HepG2 (cell line): Measurements from ENCODE around the gene KLF15. TPM values are rescaled to one million over a fixed set of nuclear protein-coding genes. Genes with fewer than 3 reads are reported as not detected.

Experiments used
- ATAC-seq: fragments of 200-7000 bp; cut with Tn5 transposase; 3 replicates; pipeline ENCODE4 v1.9.1; 2020; ENCODE audit warnings: mild to moderate bottlenecking, moderate library complexity
- BruUV-seq: library from RNA; stranded (reverse); fragments of 400-500 nt; replicated peaks from 2 replicates; lab custom pipeline; 2021; lab: Mats Ljungman, UMichigan
- CTCF ChIA-PET: fragments of 300-600 bp; formaldehyde crosslinking; extraction: SDS; loops from one replicate; lab custom pipeline; 2021; ENCODE audit warnings: low total read pairs, inconsistent platforms, low intra/inter-chr PET ratio; lab: Yijun Ruan, JAX
- POLR2A ChIA-PET: fragments of 350-600 bp; sonication (Branson Sonifier 250); formaldehyde crosslinking; loops from one replicate; lab custom pipeline; 2020; ENCODE audit warnings: antibody characterized with exemption, inconsistent platforms; lab: Yijun Ruan, JAX
- DNase-seq: peaks from one replicate; pipeline ENCODE4 v3.0.0-alpha.2; 2015; ENCODE audit warnings: low spot score
- FAIRE-seq: peaks from 3 replicates; lab custom pipeline; 2011; peaks lifted over from hg19 to GRCh38; lab: Jason Lieb, UNC
- H2AFZ ChIP-seq: one replicate; pipeline ENCODE4 v1.6.1; 2011; ENCODE audit warnings: low read length, inconsistent platforms
- H3K27ac ChIP-seq: fragments of 300-600 bp; 3 replicates; pipeline ENCODE4 v1.8.0; 2011; ENCODE audit warnings: mixed run types, mild to moderate bottlenecking, mixed read lengths, low read length, inconsistent platforms; ENCODE audit not compliant: insufficient read depth; ENCODE audit errors: extremely low read length
- H3K27me3 ChIP-seq, 2 experiments: fragments of 200-600 bp in 1 of 2; 2 replicates in 1 of 2; 3 replicates in 1 of 2; pipeline versions ENCODE4 v1.6.0 to v1.8.0; 2011; ENCODE audit warnings: low read length in 2 of 2, mild to moderate bottlenecking in 2 of 2, moderate library complexity in 2 of 2, inconsistent platforms in 1 of 2; ENCODE audit not compliant: insufficient read depth in 2 of 2, control insufficient read depth in 1 of 2
- H3K36me3 ChIP-seq, 2 experiments: fragments of 200-600 bp in 1 of 2; replicated peaks in 1 of 2; 2 replicates in 1 of 2; 3 replicates in 1 of 2; pipeline versions ENCODE4 v1.5.1 to v1.8.0; 2011; ENCODE audit warnings: low read length in 2 of 2, inconsistent platforms in 1 of 2; ENCODE audit not compliant: insufficient read depth in 2 of 2, control insufficient read depth in 1 of 2
- H3K4me1 ChIP-seq: 2 replicates; pipeline ENCODE4 v1.5.1; 2012; ENCODE audit warnings: low read length, inconsistent platforms; ENCODE audit not compliant: insufficient read depth
- H3K4me2 ChIP-seq: 2 replicates; pipeline ENCODE4 v1.6.0; 2011; ENCODE audit warnings: low read depth, low read length, inconsistent platforms
- H3K4me3 ChIP-seq, 3 experiments: fragments of 200-600 bp in 1 of 3; sonication (generic), shearing (Covaris generic) in 1 of 3; replicated peaks in 1 of 3; 2 replicates each; pipeline ENCODE4 v1.5.1; 2011 to 2016; ENCODE audit warnings: low read length in 3 of 3, inconsistent platforms in 2 of 3, low read depth in 2 of 3, mild to moderate bottlenecking in 2 of 3, control low read depth in 1 of 3, mixed read lengths in 1 of 3; ENCODE audit not compliant: insufficient read depth in 1 of 3
- H3K79me2 ChIP-seq: one replicate; pipeline ENCODE4 v1.6.1; 2011; ENCODE audit warnings: low read length, inconsistent platforms; ENCODE audit not compliant: insufficient read depth
- H3K9ac ChIP-seq: 2 replicates; pipeline ENCODE4 v1.6.0; 2011; ENCODE audit warnings: mild to moderate bottlenecking, low read depth, low read length, inconsistent platforms; ENCODE audit not compliant: insufficient read depth
- H3K9me3 ChIP-seq: 2 replicates; pipeline ENCODE4 v1.5.1; 2012; ENCODE audit warnings: mild to moderate bottlenecking, low read length
- H4K20me1 ChIP-seq: 2 replicates; pipeline ENCODE4 v1.6.0; 2011; ENCODE audit warnings: inconsistent platforms, mild to moderate bottlenecking, low read length, moderate library complexity; ENCODE audit not compliant: insufficient read depth
- ELF4 ChIP-seq: sonication (generic); formaldehyde crosslinking; IDR thresholded peaks from 2 replicates; pipeline ENCODE4 v1.5.0; 2020; ENCODE audit warnings: missing genetic modification reagents, mild to moderate bottlenecking, moderate library complexity, borderline replicate concordance
- HOXA9 ChIP-seq: sonication (generic); formaldehyde crosslinking; IDR thresholded peaks from 2 replicates; pipeline ENCODE4 v1.8.1; 2022; ENCODE audit warnings: missing genetic modification reagents, mild to moderate bottlenecking, moderate library complexity, borderline replicate concordance
- RXRA ChIP-seq: sonication (generic); formaldehyde crosslinking; IDR thresholded peaks from 2 replicates; pipeline ENCODE4 v1.5.1; 2020; ENCODE audit warnings: missing genetic modification reagents
- TMF1 ChIP-seq: sonication (generic); formaldehyde crosslinking; IDR thresholded peaks from 2 replicates; pipeline ENCODE4 v1.8.1; 2022; ENCODE audit warnings: low read depth, missing genetic modification reagents
- ZNF333 ChIP-seq: sonication (generic); formaldehyde crosslinking; IDR thresholded peaks from 2 replicates; pipeline ENCODE4 v1.4.0; 2020; ENCODE audit warnings: mild to moderate bottlenecking, missing genetic modification reagents, borderline replicate concordance
- ZNF562 ChIP-seq: sonication (generic); formaldehyde crosslinking; IDR thresholded peaks from 2 replicates; pipeline ENCODE4 v1.8.0; 2022; ENCODE audit warnings: missing genetic modification reagents, borderline replicate concordance
- ZNF709 ChIP-seq: sonication (generic); formaldehyde crosslinking; IDR thresholded peaks from 2 replicates; pipeline ENCODE4 v1.5.0; 2020; ENCODE audit warnings: mild to moderate bottlenecking, missing genetic modification reagents
- ZNF724P ChIP-seq: sonication (generic); formaldehyde crosslinking; IDR thresholded peaks from 2 replicates; pipeline ENCODE4 v1.8.0; 2022; ENCODE audit warnings: missing genetic modification reagents, borderline replicate concordance
- WGBS: methylation state at CpG from one replicate; pipeline ENCODE4 v1.1.6; 2017; ENCODE audit warnings: low lambda C conversion rate; 5-methylcytosine and 5-hydroxymethylcytosine counted together
- in situ Hi-C: cut with HindIII; loops from 2 replicates; pipeline ENCODE4 v1.10.0; 2017; ENCODE audit warnings: low pct_unique_long_range_greater_than_20kb; ENCODE audit not compliant: extremely low pct_ligation_motif_present
- intact Hi-C: fragments of 100-400 bp; cut with micrococcal nuclease; formaldehyde crosslinking; loops from one replicate; pipeline ENCODE4 v1.10.0; 2022; ENCODE audit not compliant: unreplicated experiment
- polyA plus RNA-seq, 8 experiments: library from polyadenylated mRNA; depleted of rRNA in 3 of 8; stranded (reverse) in 7 of 8; unstranded in 1 of 8; fragments of >200 nt; fragmentation: Illumina TruSeq in 4 of 8; extraction: Trizol in 4 of 8; gene quantifications; 2 replicates each; pipeline versions ENCODE4 v1.2.1 to v1.2.3, GENCODE V29; 2011 to 2016; ENCODE audit warnings: low read depth in 4 of 8, missing spikeins in 1 of 8, mixed read lengths in 1 of 8; ENCODE audit not compliant: insufficient read depth in 1 of 8
- total RNA-seq, 5 experiments: library from RNA; depleted of rRNA; stranded (reverse); fragments of >200 nt; fragmentation: Illumina TruSeq; extraction: Trizol; gene quantifications; 2 replicates each; pipeline ENCODE4 v1.2.3, GENCODE V29; 2016; ENCODE audit warnings: low read depth in 1 of 5
- TF ChIP-seq, protein P1 (sequence below): IDR thresholded peaks from 2 replicates; pipeline ENCODE4 v1.6.1; 2016; ENCODE audit warnings: low read depth
- TF ChIP-seq, protein P2 (sequence below): sonication (generic); formaldehyde crosslinking; conservative IDR thresholded peaks from 2 replicates; pipeline ENCODE4 v1.5.0; 2020; ENCODE audit warnings: missing genetic modification reagents

Gene KLF15
- total and polyA plus RNA-seq, 2 of the 13 experiments (the other 11 are each of a cell fraction or from before 2014, with no cell fraction given): 7.1 to 7.8 TPM

DNA sequence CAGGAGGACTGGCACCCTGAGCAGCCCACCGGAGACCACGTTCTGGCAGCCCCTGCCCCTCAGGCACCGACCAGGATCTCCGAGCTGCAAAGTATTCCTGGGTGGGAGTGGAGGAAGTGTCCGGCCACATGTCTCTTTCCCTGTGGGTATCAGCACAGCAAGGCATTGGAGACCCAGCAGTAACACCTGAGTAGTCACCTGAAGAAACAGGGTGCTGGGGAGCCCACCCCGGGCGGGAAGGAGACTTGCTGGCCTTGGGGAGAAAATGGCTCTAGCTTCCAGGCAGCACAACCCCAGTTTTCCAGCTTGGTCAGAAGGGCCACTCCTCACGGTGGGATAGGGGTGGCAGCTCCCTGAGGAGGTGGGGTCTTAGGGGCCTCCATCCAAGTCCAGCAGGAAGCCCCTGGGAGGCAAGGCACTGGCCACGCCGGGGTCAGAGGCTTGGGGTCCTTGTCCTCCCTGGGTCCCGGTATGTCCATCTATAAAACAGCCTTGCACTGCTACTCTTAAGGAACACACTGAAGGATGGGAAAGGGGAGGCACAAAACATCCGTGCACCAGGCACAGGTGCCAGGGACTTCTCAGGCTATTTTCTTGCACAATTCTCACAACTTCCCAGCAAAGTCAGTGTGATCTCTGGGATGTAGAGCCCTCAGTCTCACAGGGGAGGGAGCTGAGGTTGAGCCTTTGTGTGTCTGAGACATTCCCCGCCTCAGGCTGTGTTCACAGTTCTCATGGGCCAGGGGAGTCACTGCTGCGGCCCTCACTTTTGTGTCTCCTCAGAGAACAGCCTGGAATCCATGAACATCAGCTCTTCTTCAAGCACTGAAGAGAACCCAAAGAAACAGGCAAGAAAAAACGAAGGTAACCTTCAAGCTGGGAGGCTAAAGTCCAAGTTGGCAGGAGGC, 49.4 kb upstream of the KLF15 start:
- POLR2A ChIA-PET: no interaction called here
- Histone ChIP-seq H3K9ac (no peak overlapping the region), H3K4me1 (no peaks in the 10 kb centered on the region), H3K4me2 (no peak overlapping the region), H3K79me2 (no peaks in the 10 kb centered on the region), H4K20me1 (no peaks in the 10 kb centered on the region), H3K4me3 (no peak overlapping the region), H3K27ac (no peak overlapping the region), H3K36me3 (no peaks in the 10 kb centered on the region), H2AFZ (no peak overlapping the region), H3K9me3 (no peaks in the 10 kb centered on the region), H3K27me3 (peaks cover 0 to 35% of the 10 kb centered on the region in 2 experiments; a peak in 4 of 5 replicates)
- FAIRE-seq (no peak), DNase-seq (no peak), ATAC-seq (no peak)
- intact Hi-C loops: no loop called here
- TF ChIP-seq, protein P1, sequence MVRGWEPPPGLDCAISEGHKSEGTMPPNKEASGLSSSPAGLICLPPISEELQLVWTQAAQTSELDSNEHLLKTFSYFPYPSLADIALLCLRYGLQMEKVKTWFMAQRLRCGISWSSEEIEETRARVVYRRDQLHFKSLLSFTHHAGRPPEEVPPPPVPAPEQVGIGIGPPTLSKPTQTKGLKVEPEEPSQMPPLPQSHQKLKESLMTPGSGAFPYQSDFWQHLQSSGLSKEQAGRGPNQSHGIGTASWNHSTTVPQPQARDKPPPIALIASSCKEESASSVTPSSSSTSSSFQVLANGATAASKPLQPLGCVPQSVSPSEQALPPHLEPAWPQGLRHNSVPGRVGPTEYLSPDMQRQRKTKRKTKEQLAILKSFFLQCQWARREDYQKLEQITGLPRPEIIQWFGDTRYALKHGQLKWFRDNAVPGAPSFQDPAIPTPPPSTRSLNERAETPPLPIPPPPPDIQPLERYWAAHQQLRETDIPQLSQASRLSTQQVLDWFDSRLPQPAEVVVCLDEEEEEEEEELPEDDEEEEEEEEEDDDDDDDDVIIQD: no peak
- TF ChIP-seq ZNF333 (no peak), HOXA9 (CRISPR knock-in tag) (no peak), ZNF709 (CRISPR knock-in tag) (no peak), RXRA (CRISPR knock-in tag) (no peak), ZNF724P (CRISPR knock-in tag) (no peak), ZNF562 (CRISPR knock-in tag) (no peak), ELF4 (no peak), TMF1 (CRISPR knock-in tag) (no peak)
- TF ChIP-seq, protein P2, sequence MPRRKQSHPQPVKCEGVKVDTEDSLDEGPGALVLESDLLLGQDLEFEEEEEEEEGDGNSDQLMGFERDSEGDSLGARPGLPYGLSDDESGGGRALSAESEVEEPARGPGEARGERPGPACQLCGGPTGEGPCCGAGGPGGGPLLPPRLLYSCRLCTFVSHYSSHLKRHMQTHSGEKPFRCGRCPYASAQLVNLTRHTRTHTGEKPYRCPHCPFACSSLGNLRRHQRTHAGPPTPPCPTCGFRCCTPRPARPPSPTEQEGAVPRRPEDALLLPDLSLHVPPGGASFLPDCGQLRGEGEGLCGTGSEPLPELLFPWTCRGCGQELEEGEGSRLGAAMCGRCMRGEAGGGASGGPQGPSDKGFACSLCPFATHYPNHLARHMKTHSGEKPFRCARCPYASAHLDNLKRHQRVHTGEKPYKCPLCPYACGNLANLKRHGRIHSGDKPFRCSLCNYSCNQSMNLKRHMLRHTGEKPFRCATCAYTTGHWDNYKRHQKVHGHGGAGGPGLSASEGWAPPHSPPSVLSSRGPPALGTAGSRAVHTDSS (CRISPR knock-in tag): no peak
- no TSS peak for BruUV-seq
- 15% methylated on average over 8 of the region's 15 CpGs for WGBS
- in situ Hi-C loops: no loop called here
- CTCF ChIA-PET: no interaction called here
